HAP-1 (cell line): ENCODE results near the gene GDE1.

Source experiments
- DNase-seq, 2 experiments: peaks; one replicate each; pipeline ENCODE4 v3.0.0-alpha.2; 2016 to 2020; ENCODE audit warnings: low spot score in 2 of 2
- H3K27me3 ChIP-seq: fragments of 250-450 bp; sonication (Bioruptor Pico); 2 replicates; pipeline ENCODE4 v1.5.1; 2020; ENCODE audit warnings: low read depth, mild to moderate bottlenecking, moderate library complexity
- H3K36me3 ChIP-seq: fragments of 250-450 bp; sonication (Bioruptor Pico); replicated peaks from 2 replicates; pipeline ENCODE4 v1.5.1; 2020; ENCODE audit warnings: mild to moderate bottlenecking
- H3K4me1 ChIP-seq: fragments of 250-450 bp; sonication (Bioruptor Pico); 2 replicates; pipeline ENCODE4 v1.5.1; 2020; ENCODE audit warnings: mild to moderate bottlenecking
- H3K4me3 ChIP-seq: fragments of 250-450 bp; sonication (Bioruptor Pico); 2 replicates; pipeline ENCODE4 v1.5.1; 2020; ENCODE audit warnings: mild to moderate bottlenecking, moderate library complexity
- H3K9me3 ChIP-seq: fragments of 250-450 bp; sonication (Bioruptor Pico); 2 replicates; pipeline ENCODE4 v1.5.1; 2020; ENCODE audit warnings: mild to moderate bottlenecking, moderate library complexity
- in situ Hi-C: fragments of 300-500 bp; cut with MboI; formaldehyde crosslinking; loops from 3 replicates; pipeline ENCODE4 v1.14.3; 2020; ENCODE audit warnings: low sequenced_read_pairs, inconsistent platforms, mixed read lengths

The GDE1 gene

DNA sequence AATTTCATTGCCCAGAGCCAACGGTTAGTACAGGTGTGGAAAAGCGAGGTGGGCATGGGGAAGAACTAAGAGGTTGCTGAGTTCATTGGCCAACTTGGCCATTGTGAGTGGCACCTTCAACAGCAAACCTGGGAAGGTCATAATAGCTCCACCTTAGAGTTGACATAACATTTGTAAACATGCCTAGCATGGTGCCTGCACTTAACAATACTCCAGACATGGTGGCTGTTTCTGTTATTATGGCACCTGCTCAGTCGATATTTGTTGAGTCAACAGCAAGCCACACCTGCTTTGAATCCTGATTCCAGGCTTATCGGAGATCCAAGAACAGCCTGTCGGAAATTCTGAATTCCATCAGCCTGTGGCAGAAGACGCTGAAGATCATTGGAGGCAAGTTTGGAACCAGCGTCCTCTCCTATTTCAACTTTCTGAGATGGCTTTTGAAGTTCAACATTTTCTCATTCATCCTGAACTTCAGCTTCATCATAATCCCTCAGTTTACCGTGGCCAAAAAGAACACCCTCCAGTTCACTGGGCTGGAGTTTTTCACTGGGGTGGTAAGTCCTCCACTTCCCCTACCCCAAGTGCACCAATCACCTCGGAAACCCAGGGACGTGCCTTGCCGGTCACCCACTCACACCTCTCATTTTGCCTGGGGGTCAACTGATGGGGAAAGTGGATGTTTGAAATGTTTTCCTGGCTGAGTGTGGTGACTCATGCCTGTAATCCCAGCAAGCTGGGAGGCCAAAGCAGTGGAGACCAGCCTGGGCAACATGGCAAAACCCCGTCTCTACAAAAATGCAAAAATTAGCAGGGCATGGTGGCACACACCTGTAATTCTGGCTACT lies 58.2 kb downstream of the GDE1 start:
- no peaks in the 10 kb centered on the region for H3K36me3 ChIP-seq
- H3K4me3 ChIP-seq = no peak overlapping the region
- no peaks in the 10 kb centered on the region for H3K27me3 ChIP-seq
- in situ Hi-C loops = no loop called here
- 0 out of 2 replicates have a peak, but pooled peaks cover 1% of the 10 kb centered on the region for H3K9me3 ChIP-seq
- no peaks in the 10 kb centered on the region for H3K4me1 ChIP-seq
- DNase-seq = no peak

DNA sequence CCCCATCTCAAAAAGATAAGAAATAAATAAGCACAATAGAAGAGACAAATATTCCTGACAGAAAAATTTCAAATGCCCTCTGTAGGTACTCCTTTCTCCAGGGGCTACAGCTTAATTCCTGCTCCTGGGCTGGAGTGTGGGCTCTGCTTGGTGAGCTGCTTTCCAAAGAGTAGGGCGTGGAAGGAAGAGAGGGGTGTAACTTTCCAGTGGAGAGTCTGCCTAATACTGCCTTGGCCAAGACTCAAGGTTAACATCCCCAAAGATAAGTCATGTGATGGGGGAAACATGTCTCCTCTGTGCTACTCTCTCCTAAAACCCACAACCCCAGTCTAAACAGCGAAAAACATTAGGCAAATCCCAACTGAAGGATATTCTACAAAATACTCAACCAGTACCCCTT lies 61.5 kb downstream of the GDE1 start:
- Histone ChIP-seq H3K9me3 (no peaks in the 10 kb centered on the region), H3K36me3 (no peaks in the 10 kb centered on the region), H3K4me1 (no peaks in the 10 kb centered on the region), H3K27me3 (no peaks in the 10 kb centered on the region), H3K4me3 (no peak overlapping the region)
- DNase-seq = no peak
- in situ Hi-C loops = no loop called here

DNA sequence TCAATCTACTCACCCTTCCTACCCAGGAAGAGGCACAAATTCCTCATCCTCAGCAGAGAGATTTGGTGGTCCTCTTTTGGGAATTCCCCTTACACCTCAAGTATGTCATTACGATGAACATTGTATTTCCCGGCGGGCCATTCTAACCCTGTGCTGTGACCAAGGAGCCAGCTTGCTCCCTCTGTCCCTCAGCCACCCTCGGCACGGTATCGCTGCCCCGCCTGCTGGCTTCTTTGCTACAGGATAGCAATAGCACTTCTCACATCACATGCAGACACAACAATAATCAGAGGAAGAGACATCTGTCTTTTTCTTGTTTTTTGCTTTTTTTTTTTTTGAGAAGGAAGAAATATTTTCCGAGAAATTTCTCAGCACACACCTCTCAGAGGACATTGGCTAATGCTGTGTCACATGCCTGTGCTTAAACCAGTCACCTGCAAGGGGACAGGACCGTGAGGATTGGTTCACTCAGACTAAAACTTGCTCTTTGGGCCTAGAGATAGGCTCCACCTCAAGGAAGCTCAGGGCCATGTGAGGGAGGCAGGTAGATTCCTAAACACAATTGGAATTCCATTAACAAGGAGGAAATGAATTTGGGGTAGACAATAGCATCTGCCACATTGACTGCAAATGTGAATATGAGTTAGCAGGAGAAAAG lies 63.0 kb downstream of the GDE1 start:
- Histone ChIP-seq H3K27me3 (no peaks in the 10 kb centered on the region), H3K4me1 (no peaks in the 10 kb centered on the region), H3K9me3 (no peaks in the 10 kb centered on the region), H3K36me3 (no peaks in the 10 kb centered on the region), H3K4me3 (no peak overlapping the region)
- in situ Hi-C loops = no loop called here
- DNase-seq = no peak
